Right lobe of liver (tissue), 4 donors: Measurements from ENCODE around the gene IRF2.

ENCODE experiments used
- POLR2A ChIP-seq: fragments of 450-650 bp; IDR thresholded peaks from one replicate; pipeline ENCODE4 v1.6.1; 2017; ENCODE audit warnings: antibody characterized with exemption, mild to moderate bottlenecking
- TF ChIP-seq, protein P1 (sequence below), 4 donors: fragments of 200-600 bp in 3 of 4; fragments of 450-650 bp in 1 of 4; IDR thresholded peaks; one replicate each; pipeline versions ENCODE4 v1.5.1 to v1.8.0; 2016 to 2022; ENCODE audit warnings: antibody characterized with exemption in 4 of 4, mild to moderate bottlenecking in 2 of 4
- donor health status: DM: no; HTN: no; CAD: no.
- donor health status: DM: no; HTN: no; CAD: no.
- donor health status: DM: no; HTN: yes; CAD: no.

DNA sequence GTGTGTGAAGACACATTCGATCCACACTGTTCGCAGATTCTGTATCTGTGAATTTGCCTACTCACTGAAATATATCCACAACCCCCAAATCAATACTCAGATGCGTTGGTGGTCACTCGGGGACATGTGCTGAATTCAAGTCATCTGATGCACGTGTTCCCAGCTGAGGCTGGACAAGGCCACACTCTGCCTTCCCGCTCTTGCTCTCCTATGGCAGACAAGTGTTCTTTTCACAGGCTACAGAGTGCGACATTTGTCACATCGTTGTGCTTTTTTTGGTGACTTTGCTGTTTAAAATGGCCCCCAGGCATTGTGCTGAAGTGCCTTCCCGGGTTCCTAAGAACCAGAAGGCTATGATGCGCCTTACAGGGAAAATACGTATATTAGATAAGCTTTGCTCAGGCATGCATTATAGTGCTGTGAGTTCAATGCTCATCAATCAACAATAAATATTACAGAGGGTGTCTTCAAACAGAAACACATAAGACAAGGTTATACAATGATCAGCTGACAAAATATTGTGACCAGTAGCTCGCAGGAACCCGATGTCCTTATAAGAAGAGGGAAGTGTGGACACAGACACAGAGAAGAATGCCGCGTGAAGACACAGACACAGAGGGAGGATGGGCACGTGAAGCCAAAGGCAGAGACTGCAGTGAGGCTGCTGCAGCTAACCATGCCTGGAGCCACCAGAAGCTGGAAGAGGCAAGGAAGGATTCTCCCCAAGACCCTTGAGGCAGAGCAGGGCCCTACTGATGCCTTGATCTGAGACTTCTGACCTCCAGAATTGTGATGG, 42.0 kb downstream of the IRF2 start:
- TF ChIP-seq, protein P1, sequence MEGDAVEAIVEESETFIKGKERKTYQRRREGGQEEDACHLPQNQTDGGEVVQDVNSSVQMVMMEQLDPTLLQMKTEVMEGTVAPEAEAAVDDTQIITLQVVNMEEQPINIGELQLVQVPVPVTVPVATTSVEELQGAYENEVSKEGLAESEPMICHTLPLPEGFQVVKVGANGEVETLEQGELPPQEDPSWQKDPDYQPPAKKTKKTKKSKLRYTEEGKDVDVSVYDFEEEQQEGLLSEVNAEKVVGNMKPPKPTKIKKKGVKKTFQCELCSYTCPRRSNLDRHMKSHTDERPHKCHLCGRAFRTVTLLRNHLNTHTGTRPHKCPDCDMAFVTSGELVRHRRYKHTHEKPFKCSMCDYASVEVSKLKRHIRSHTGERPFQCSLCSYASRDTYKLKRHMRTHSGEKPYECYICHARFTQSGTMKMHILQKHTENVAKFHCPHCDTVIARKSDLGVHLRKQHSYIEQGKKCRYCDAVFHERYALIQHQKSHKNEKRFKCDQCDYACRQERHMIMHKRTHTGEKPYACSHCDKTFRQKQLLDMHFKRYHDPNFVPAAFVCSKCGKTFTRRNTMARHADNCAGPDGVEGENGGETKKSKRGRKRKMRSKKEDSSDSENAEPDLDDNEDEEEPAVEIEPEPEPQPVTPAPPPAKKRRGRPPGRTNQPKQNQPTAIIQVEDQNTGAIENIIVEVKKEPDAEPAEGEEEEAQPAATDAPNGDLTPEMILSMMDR (IDR thresholded peaks at IDR 0.05): no peak
- TF ChIP-seq POLR2A: no peak
